NCI-H2227 treated with DMSO at 0.1 percent for 48 hours (cell line): ENCODE data around the gene PLEKHH2.
"Not testable (repeated sequence)": the region's sequence is repeated elsewhere in the genome, so short reads cannot be mapped to it uniquely, and the experiment has no call there.

Source experiments
- DNase-seq: peaks from one replicate; lab custom pipeline; 2025; lab: John Stamatoyannopoulos, UW

PLEKHH2 gene

GRCh38 chr2:43717322-43717721 is 80.3 kb downstream of the PLEKHH2 start:
- DNase-seq = no peak

- DNase-seq = no peak
These were observed 81.6 kb downstream of the PLEKHH2 start for GRCh38 chr2:43718530-43719124.

- DNase-seq = no peak
These were observed 87.9 kb downstream of the PLEKHH2 start for GRCh38 chr2:43724728-43725526.

- DNase-seq = no peak
These were observed 88.7 kb downstream of the PLEKHH2 start for GRCh38 chr2:43725711-43726246.

GRCh38 chr2:43726961-43727633 is 90.0 kb downstream of the PLEKHH2 start:
- not testable (repeated sequence) for DNase-seq

GRCh38 chr2:43727634-43728014 is 90.6 kb downstream of the PLEKHH2 start:
- no peak for DNase-seq

- DNase-seq = no peak
These were observed 92.6 kb downstream of the PLEKHH2 start for GRCh38 chr2:43729491-43730174.

- DNase-seq = no peak
These were observed 94.2 kb downstream of the PLEKHH2 start for GRCh38 chr2:43731211-43731610.

- DNase-seq = no peak
These were observed 99.6 kb downstream of the PLEKHH2 start for GRCh38 chr2:43736637-43737036.

- DNase-seq = no peak
These were observed 100.2 kb downstream of the PLEKHH2 start for GRCh38 chr2:43737097-43737854.

- no peak for DNase-seq
These were observed 100.8 kb downstream of the PLEKHH2 start for GRCh38 chr2:43737855-43738254.

- DNase-seq = no peak
These were observed 101.2 kb downstream of the PLEKHH2 start for GRCh38 chr2:43738257-43738656.

GRCh38 chr2:43743706-43744105 is 106.6 kb downstream of the PLEKHH2 start:
- DNase-seq = no peak

- no peak for DNase-seq
These were observed 108.4 kb downstream of the PLEKHH2 start for GRCh38 chr2:43745457-43745856.

- no peak for DNase-seq
These were observed 111.3 kb downstream of the PLEKHH2 start for GRCh38 chr2:43748333-43748732.

- no peak for DNase-seq
These were observed 112.5 kb downstream of the PLEKHH2 start for GRCh38 chr2:43749583-43749982.

GRCh38 chr2:43751476-43751990 is 114.5 kb downstream of the PLEKHH2 start:
- no peak for DNase-seq

- DNase-seq = no peak
These were observed 115.2 kb downstream of the PLEKHH2 start for GRCh38 chr2:43752302-43752701.

GRCh38 chr2:43754180-43754579 is 117.1 kb downstream of the PLEKHH2 start:
- no peak for DNase-seq

GRCh38 chr2:43758739-43759138 is 121.7 kb downstream of the PLEKHH2 start:
- no peak for DNase-seq

- DNase-seq = no peak
These were observed 122.1 kb downstream of the PLEKHH2 start for GRCh38 chr2:43759195-43759594.
